HG03135 (cell line): ENCODE measurements around the gene NACC2.

Source experiments
- ATAC-seq: cut with Tn5 transposase; IDR thresholded peaks from one replicate; pipeline ENCODE4 v1.9.1; 2021; ENCODE audit warnings: mild to moderate bottlenecking, moderate library complexity; ENCODE audit not compliant: unreplicated experiment

The NACC2 gene

GRCh38 chr9:136002881-136003280 is 92.2 kb downstream of the NACC2 start:
- ATAC-seq = no peak

DNA sequence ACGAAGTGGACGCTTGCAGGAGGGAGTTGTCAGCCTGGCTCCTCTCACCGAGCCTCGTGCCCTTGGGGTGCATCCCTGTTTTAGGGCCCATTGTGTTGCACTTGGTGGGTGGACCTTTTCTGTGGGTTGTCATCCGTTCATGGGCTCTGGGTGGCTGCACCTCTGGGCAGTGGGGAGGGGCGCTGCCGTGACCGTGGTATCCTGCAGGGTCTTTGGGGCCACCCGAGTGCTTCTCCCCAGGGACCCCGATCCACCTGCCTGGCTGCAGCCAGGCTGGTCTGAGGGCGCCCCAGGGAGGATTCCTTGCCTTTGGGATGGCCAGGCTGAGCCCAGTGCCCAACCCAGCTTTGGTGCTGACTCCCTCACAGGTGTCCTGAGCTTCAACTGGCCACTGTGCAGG is 92.9 kb downstream of the NACC2 start:
- ATAC-seq = no peak

- no peak for ATAC-seq
Observed at GRCh38 chr9:136001231-136001630, 93.9 kb downstream of the NACC2 start.

- ATAC-seq = no peak
Observed at GRCh38 chr9:135998410-135999071, 96.5 kb downstream of the NACC2 start.

- ATAC-seq = no peak
Observed at GRCh38 chr9:135998016-135998380, 97.1 kb downstream of the NACC2 start.

GRCh38 chr9:135997090-135998015 is 97.7 kb downstream of the NACC2 start:
- no peak for ATAC-seq

GRCh38 chr9:135995816-135996215 is 99.3 kb downstream of the NACC2 start:
- ATAC-seq = no peak

GRCh38 chr9:135994501-135995192 is 100.4 kb downstream of the NACC2 start:
- no peak for ATAC-seq

GRCh38 chr9:135993765-135994500 is 101.2 kb downstream of the NACC2 start:
- no peak for ATAC-seq

DNA sequence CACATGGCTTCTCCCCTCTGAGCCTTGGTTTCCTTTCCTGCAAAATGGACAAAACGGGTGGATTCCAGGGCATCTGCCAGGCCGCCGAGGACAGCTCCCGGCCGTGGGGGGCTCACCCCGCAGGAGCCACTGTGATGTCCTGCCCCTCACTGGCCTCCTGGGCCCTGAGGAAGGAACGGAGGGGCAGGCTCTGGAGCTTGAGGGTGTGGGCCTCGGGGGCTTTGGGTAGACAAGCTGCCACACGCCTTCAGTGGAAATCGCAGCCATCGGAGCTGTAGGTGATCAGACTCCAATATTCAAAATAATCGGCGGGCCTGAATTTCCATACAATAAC is 101.7 kb downstream of the NACC2 start:
- ATAC-seq = no peak

DNA sequence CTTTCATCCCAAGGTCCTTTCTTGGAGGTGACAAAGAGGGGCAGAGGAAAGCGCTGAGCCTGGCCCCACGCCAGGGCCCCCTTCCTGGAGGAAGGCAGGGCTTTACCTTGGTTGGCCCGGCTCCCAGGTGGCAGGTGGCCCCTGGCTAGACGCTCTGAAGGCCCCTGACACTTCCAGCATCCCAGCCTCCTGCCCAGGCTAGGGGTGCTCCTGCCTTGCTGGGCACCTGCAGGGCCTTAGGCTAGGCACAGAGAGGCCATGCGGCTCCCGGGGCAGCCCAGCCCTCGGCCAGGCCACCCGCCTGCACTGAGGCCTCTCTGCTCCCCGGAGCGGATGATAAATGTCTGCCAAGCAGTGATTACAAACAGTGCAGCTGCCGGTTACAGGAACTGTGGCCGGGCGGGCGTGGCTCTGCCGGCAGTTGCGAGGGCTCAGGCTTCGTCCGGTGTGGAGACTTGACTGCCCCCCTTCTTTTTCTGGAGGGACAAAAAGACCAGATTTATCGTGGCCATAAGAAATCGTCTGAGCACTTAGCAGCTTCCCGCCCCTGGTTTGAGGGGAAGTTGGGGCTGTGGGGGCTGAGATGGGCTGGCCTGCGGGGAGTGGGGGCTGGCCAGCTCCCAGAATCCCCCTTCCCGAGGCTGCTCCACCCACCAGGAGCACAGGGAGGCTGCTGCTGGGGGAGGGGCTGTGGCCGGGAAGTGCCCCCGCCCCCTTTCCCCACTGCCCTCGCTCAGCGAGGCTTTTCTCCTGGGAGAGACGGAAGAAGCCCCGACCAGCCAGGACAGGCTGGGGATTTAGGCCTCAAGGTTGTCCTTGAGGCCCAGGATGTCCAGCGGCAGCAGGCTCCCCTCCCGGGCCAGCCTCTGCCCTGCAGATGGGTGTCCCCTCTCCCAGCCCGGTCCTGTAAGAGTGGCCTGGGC is 102.3 kb downstream of the NACC2 start:
- no peak for ATAC-seq

GRCh38 chr9:135991771-135992170 is 103.3 kb downstream of the NACC2 start:
- ATAC-seq = no peak

- ATAC-seq = no peak
Observed at GRCh38 chr9:135990468-135991429, 104.3 kb downstream of the NACC2 start.

- no peak for ATAC-seq
Observed at GRCh38 chr9:135989722-135990467, 105.2 kb downstream of the NACC2 start.

- ATAC-seq = no peak
Observed at GRCh38 chr9:135989157-135989556, 105.9 kb downstream of the NACC2 start.

DNA sequence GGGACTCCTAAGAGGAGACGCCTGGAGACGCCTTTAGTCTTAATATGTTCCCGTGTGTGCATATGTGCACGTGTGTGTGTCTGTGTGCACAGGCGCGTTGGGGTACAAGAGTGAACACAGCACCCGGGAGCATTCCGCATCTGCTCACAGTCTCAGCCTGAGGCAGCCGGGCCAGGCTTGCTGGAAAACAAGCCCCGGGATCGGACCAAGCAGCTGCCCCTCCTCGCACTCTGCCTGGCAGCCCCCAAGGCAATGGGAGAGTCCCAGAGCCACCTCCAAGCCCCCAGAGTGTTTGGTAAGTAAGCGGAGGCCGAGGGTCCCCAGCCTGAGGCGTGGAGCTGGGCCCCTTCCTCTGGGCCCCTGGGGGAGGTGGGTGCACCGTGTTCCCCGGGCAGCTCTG is 106.6 kb downstream of the NACC2 start:
- ATAC-seq = no peak

DNA sequence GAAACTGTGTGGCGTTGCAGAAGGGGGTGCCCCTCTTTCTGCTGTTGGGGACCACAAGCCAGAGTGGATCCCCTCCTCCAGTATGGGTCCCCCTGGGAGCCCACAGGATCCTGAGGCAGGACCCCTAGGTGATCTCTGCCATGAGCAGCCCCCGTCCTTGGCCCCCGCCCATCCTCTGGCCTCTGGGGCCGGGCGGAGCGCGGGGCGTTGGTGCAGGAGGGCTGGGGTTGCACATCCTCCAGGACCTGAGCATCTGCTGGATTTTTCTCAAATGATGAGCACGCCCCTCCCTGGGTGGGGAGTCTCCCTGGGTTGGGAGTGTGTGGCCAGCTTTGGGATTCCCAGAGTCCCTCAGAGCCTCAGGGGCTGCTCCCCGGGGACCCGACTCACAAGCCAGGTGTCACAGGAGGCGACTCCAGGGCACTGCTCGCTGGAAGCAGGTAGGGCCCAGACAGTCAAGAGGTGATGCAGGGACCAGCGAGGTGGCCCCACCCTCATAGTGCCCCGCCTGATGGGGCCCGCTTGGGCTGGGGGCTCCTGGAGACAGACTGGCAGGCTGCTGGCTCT is 107.2 kb downstream of the NACC2 start:
- no peak for ATAC-seq

DNA sequence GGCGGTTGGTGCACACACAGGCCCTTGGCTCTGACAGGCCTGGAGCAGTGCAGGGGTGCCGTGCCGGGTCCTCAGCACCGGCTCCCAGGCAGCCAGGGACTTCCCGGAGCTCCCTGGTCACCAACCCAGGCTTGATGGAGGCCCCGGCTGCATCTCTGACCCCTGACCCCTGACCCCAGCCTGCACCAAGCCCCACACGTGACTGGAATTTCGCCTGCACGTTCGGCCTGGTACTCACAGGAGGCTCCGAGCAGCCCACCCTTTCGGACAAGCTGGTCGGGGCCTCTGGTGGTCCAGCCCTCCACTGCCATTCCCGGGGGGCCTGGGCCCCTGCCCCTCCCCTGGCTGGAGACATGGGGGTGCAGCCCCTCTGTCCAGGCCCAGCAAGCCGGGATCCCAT is 108.5 kb downstream of the NACC2 start:
- ATAC-seq = no peak
